ENCODE measurements around the gene LRRC4C. TPM values are rescaled to one million over a fixed set of nuclear protein-coding genes. Genes with fewer than 3 reads are reported as not detected.
"Not testable (repeated sequence)": the region's sequence is repeated elsewhere in the genome, so short reads cannot be mapped to it uniquely, and the experiment has no call there.

LRRC4C gene
- polyA plus RNA-seq, 1 experiment: not detected

DNA sequence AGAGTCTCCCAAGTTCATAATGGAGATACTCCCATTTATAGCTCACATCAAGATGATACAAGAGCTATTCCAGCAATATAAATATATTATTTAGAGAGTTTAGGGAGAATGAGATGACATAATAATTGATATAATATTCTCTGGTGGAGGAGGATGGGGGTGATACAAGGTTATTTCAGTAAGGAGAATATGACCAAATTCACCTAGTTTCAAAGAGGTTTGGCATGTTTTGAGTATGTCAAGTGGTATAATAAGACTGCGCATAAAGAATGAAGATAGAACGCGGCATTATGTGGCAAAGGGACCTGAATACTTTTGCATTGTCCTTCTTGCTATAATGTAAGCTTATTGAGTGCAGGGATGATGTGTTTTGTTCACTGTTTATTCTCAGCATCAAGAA lies 1283.5 kb downstream of the LRRC4C start:
- no peaks in the 10 kb centered on the region for H3K36me3 ChIP-seq (ENCODE audit: control insufficient read depth, insufficient read depth, low read length)
- no peaks in the 10 kb centered on the region for H3K27me3 ChIP-seq (ENCODE audit: control insufficient read depth, insufficient read depth, low read length)
- TF ChIP-seq, protein P1, sequence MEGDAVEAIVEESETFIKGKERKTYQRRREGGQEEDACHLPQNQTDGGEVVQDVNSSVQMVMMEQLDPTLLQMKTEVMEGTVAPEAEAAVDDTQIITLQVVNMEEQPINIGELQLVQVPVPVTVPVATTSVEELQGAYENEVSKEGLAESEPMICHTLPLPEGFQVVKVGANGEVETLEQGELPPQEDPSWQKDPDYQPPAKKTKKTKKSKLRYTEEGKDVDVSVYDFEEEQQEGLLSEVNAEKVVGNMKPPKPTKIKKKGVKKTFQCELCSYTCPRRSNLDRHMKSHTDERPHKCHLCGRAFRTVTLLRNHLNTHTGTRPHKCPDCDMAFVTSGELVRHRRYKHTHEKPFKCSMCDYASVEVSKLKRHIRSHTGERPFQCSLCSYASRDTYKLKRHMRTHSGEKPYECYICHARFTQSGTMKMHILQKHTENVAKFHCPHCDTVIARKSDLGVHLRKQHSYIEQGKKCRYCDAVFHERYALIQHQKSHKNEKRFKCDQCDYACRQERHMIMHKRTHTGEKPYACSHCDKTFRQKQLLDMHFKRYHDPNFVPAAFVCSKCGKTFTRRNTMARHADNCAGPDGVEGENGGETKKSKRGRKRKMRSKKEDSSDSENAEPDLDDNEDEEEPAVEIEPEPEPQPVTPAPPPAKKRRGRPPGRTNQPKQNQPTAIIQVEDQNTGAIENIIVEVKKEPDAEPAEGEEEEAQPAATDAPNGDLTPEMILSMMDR (IDR thresholded peaks at IDR 0.05; ENCODE audit: insufficient read depth, low read depth, low read length): no peak
- ChIA-PET CTCF (no interaction called here), POLR2A (no interaction called here)
- DNase-seq (ENCODE audit: low read depth): no peak
- H3K4me3 ChIP-seq (ENCODE audit: low read depth, low read length): no peak overlapping the region

DNA sequence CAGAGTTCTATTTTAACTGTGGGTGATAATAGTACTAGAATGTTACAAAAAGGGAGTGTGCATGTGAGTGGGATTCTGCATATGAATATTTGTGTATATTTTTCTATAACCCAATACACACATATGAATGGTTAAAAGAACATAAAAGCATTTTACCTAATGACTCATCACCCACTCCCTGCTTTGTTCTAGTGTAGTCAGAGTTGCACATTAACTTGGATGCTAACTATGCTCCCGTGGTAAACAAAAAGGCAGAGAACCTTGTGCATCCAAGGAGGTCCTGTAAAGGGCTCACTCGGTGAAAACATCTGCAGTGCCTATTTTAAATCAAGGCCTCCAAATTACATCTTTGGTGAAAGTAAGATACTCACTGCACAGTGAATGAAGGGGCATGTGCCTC lies 1289.4 kb downstream of the LRRC4C start:
- DNase-seq (ENCODE audit: low read depth): no peak
- Histone ChIP-seq H3K36me3 (ENCODE audit: control insufficient read depth, insufficient read depth, low read length) (no peaks in the 10 kb centered on the region), H3K27me3 (ENCODE audit: control insufficient read depth, insufficient read depth, low read length) (no peaks in the 10 kb centered on the region), H3K4me3 (ENCODE audit: low read depth, low read length) (no peak overlapping the region)
- ChIA-PET POLR2A (no interaction called here), CTCF (no interaction called here)
- TF ChIP-seq, protein P1 (IDR thresholded peaks at IDR 0.05; ENCODE audit: insufficient read depth, low read depth, low read length): no peak

DNA sequence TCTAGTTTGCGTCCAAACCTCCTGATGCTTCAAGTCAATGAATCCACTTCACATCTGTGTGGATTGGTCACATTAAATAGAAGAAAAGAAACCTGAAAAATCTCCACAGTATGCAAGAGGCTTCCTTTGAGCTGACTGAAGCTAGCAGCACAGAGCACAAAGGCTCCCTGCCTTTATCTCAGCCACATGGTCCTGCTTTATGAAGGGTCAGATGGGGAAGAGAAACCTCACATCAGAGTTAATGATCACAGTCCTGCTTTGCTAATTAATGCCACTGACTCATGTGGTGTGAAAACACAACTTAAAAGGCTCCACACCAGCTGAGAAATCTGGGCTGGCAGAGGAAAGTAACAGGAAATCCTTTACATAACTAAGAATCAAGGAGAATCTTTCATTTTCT lies 1291.0 kb downstream of the LRRC4C start:
- ChIA-PET POLR2A (no interaction called here), CTCF (interaction anchor here (1.1 kb wide), 1 partner anchor 14 kb away, joined by 3 read pairs; no protein-coding TSS in a partner anchor)
- TF ChIP-seq, protein P1 (IDR thresholded peaks at IDR 0.05; ENCODE audit: insufficient read depth, low read depth, low read length): no peak
- Histone ChIP-seq H3K27me3 (ENCODE audit: control insufficient read depth, insufficient read depth, low read length) (no peaks in the 10 kb centered on the region), H3K36me3 (ENCODE audit: control insufficient read depth, insufficient read depth, low read length) (no peaks in the 10 kb centered on the region), H3K4me3 (ENCODE audit: low read depth, low read length) (no peak overlapping the region)
- DNase-seq (ENCODE audit: low read depth): no peak

DNA sequence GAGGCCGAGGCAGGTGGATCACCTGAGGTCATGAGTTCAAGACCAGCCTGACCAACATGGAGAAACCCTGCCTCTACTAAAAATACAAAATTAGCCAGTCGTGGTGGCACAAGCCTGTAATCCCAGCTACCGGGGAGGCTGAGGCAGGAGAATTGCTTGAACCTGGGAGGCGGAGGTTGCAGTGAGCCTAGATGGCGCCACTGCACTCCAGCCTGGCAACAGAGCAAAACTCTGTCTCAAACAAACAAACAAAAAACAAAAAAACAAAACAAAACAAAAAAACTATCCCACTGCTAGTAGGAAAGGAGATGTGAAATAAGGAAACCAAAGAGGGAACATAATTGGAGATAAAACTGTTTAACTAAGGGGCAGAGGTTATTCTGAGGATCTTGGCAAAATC lies 1291.6 kb downstream of the LRRC4C start:
- POLR2A ChIA-PET; H3K4me3 ChIP-seq (ENCODE audit: low read depth, low read length); H3K36me3 ChIP-seq (ENCODE audit: control insufficient read depth, insufficient read depth, low read length); H3K27me3 ChIP-seq (ENCODE audit: control insufficient read depth, insufficient read depth, low read length); DNase-seq (ENCODE audit: low read depth): not testable (repeated sequence)
- CTCF ChIA-PET: interaction anchor here (1.1 kb wide), 1 partner anchor 15 kb away, joined by 3 read pairs; no protein-coding TSS in a partner anchor

DNA sequence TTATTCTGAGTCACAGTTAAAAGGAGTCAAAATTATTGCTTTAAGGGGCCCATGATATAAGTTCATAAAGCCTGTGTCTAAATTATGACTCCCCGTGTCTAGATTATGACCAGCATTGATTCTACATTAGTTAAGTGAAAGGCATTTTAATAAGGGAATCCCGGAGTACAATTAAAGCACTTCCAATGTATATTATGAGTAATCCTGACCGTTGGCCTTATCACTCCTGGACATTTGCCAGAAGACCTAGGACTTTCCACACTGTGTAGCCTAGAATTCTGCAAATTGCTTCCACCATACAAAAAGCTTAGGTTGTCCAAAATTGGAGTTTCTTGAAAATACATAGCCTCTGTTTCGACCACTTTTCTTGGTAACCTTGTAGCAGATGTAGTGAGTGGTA lies 1292.6 kb downstream of the LRRC4C start:
- Histone ChIP-seq H3K27me3 (ENCODE audit: control insufficient read depth, insufficient read depth, low read length) (no peaks in the 10 kb centered on the region), H3K36me3 (ENCODE audit: control insufficient read depth, insufficient read depth, low read length) (no peaks in the 10 kb centered on the region), H3K4me3 (ENCODE audit: low read depth, low read length) (no peak overlapping the region)
- TF ChIP-seq, protein P1 (IDR thresholded peaks at IDR 0.05; ENCODE audit: insufficient read depth, low read depth, low read length): no peak
- CTCF ChIA-PET: no interaction called here
- POLR2A ChIA-PET: no interaction called here
- DNase-seq (ENCODE audit: low read depth): no peak

Data from BJ (cell line).